ENCODE measurements around the gene FJX1.

Gene FJX1

GRCh38 chr11:35609656-35610055 lies 8.6 kb upstream of the FJX1 start:
- DNase-seq, result no peak

- no peak for DNase-seq
Observed at GRCh38 chr11:35610631-35611030, 7.6 kb upstream of the FJX1 start.

- DNase-seq, result no peak
Observed at GRCh38 chr11:35611741-35612140, 6.5 kb upstream of the FJX1 start.

GRCh38 chr11:35614939-35615569 lies 3.2 kb upstream of the FJX1 start:
- no peak for DNase-seq

GRCh38 chr11:35615921-35616900 lies 2.0 kb upstream of the FJX1 start:
- peak; percentile 63 for DNase-seq

GRCh38 chr11:35617316-35617686 lies 959 bp upstream of the FJX1 start:
- DNase-seq, result no peak

GRCh38 chr11:35618497-35619115 lies 346 bp downstream of the FJX1 start:
- DNase-seq, result peak; percentile 53

GRCh38 chr11:35619116-35619854 lies 1.0 kb downstream of the FJX1 start:
- peak; percentile 60 for DNase-seq

- DNase-seq, result peak; percentile 64
Observed at GRCh38 chr11:35619855-35620640, 1.8 kb downstream of the FJX1 start.

GRCh38 chr11:35620795-35621194 lies 2.5 kb downstream of the FJX1 start:
- DNase-seq, result no peak

- DNase-seq, result no peak
Observed at GRCh38 chr11:35621620-35622019, 3.4 kb downstream of the FJX1 start.

- peak; percentile 91 for DNase-seq
Observed at GRCh38 chr11:35622070-35622469, 3.8 kb downstream of the FJX1 start.

- DNase-seq, result peak; percentile 91
Observed at GRCh38 chr11:35623621-35624168, 5.4 kb downstream of the FJX1 start.

- DNase-seq, result no peak
Observed at GRCh38 chr11:35624316-35624715, 6.1 kb downstream of the FJX1 start.

GRCh38 chr11:35624781-35625180 lies 6.5 kb downstream of the FJX1 start:
- no peak for DNase-seq

GRCh38 chr11:35626501-35626900 lies 8.2 kb downstream of the FJX1 start:
- no peak for DNase-seq

GRCh38 chr11:35629511-35629910 lies 11.3 kb downstream of the FJX1 start:
- no peak for DNase-seq

- DNase-seq, result peak; percentile 100
Observed at GRCh38 chr11:35629914-35630313, 11.7 kb downstream of the FJX1 start.

- DNase-seq, result peak; percentile 54
Observed at GRCh38 chr11:35631891-35632290, 13.6 kb downstream of the FJX1 start.

- peak; percentile 80 for DNase-seq
Observed at GRCh38 chr11:35632301-35632700, 14.0 kb downstream of the FJX1 start.

GRCh38 chr11:35633827-35634423 lies 15.7 kb downstream of the FJX1 start:
- no peak for DNase-seq

Measured in fibroblast of skin of right biceps (primary cell).